GM23338 (cell line): ENCODE measurements around the gene UGT1A10. TPM values are rescaled to one million over a fixed set of nuclear protein-coding genes. Genes with fewer than 3 reads are reported as not detected.

ENCODE experiments used
- ATAC-seq: fragments of 200-7000 bp; cut with Tn5 transposase; 3 replicates; pipeline ENCODE4 v1.9.1; 2020
- DNase-seq: peaks from one replicate; pipeline ENCODE4 v3.0.0-alpha.2; 2015; ENCODE audit warnings: low spot score
- H2AFZ ChIP-seq: fragments of 200-600 bp; sonication (generic); 2 replicates; pipeline ENCODE4 v1.8.0; 2016; ENCODE audit warnings: antibody characterized with exemption, mild to moderate bottlenecking, moderate library complexity
- H3F3A ChIP-seq: fragments of 200-600 bp; sonication (generic); replicated peaks from 2 replicates; pipeline ENCODE4 v1.8.0; 2017; ENCODE audit warnings: antibody characterized with exemption, mixed run types, low read depth
- H3K27ac ChIP-seq: fragments of 200-600 bp; sonication (generic); 2 replicates; pipeline ENCODE4 v1.6.1; 2016; ENCODE audit warnings: low read depth
- H3K27me3 ChIP-seq: fragments of 200-600 bp; sonication (generic); 2 replicates; pipeline ENCODE4 v1.8.0; 2016; ENCODE audit warnings: mild to moderate bottlenecking, mixed run types, moderate library complexity; ENCODE audit not compliant: insufficient read depth
- H3K36me3 ChIP-seq: fragments of 200-600 bp; sonication (generic); 2 replicates; pipeline ENCODE4 v1.8.0; 2016; ENCODE audit warnings: mild to moderate bottlenecking; ENCODE audit not compliant: insufficient read depth
- H3K4me1 ChIP-seq: fragments of 200-600 bp; sonication (generic); 2 replicates; pipeline ENCODE4 v1.8.0; 2016; ENCODE audit warnings: mild to moderate bottlenecking, moderate library complexity; ENCODE audit not compliant: insufficient read depth
- H3K4me2 ChIP-seq: fragments of 200-600 bp; sonication (generic); 2 replicates; pipeline ENCODE4 v1.7.1; 2017; ENCODE audit warnings: mixed run types
- H3K4me3 ChIP-seq: fragments of 200-600 bp; sonication (generic); 2 replicates; pipeline ENCODE4 v1.6.1; 2016; ENCODE audit warnings: mixed run types
- H3K79me2 ChIP-seq: fragments of 200-600 bp; sonication (generic); replicated peaks from 2 replicates; pipeline ENCODE4 v1.8.0; 2017; ENCODE audit warnings: mild to moderate bottlenecking; ENCODE audit not compliant: insufficient read depth
- H3K9me2 ChIP-seq: fragments of 200-600 bp; sonication (generic); 2 replicates; pipeline ENCODE4 v1.8.0; 2017; ENCODE audit not compliant: insufficient read depth
- H4K20me1 ChIP-seq: fragments of 200-600 bp; sonication (generic); replicated peaks from 2 replicates; pipeline ENCODE4 v1.8.0; 2017; ENCODE audit warnings: mild to moderate bottlenecking; ENCODE audit not compliant: insufficient read depth
- H3K27ac Mint-ChIP-seq: 2 replicates; pipeline ENCODE4 v1.8.0; 2020; ENCODE audit warnings: inconsistent platforms, mild to moderate bottlenecking, moderate library complexity, mixed read lengths
- H3K27me3 Mint-ChIP-seq: 3 replicates; pipeline ENCODE4 v1.8.0; 2022; ENCODE audit warnings: low read depth, mild to moderate bottlenecking, moderate library complexity, mixed read lengths, inconsistent platforms; ENCODE audit not compliant: insufficient read depth, poor library complexity
- H3K36me3 Mint-ChIP-seq: 3 replicates; pipeline ENCODE4 v1.8.0; 2021; ENCODE audit warnings: low read depth, mild to moderate bottlenecking, inconsistent platforms, moderate library complexity, mixed read lengths
- H3K4me1 Mint-ChIP-seq: 3 replicates; pipeline ENCODE4 v1.8.0; 2020; ENCODE audit warnings: mild to moderate bottlenecking, inconsistent platforms, mixed read lengths
- H3K4me3 Mint-ChIP-seq: 3 replicates; pipeline ENCODE4 v1.8.0; 2021; ENCODE audit warnings: moderate library complexity, mild to moderate bottlenecking, inconsistent platforms, mixed read lengths
- H3K9me3 Mint-ChIP-seq: 3 replicates; pipeline ENCODE4 v1.8.0; 2020; ENCODE audit warnings: moderate library complexity, mild to moderate bottlenecking, inconsistent platforms, mixed read lengths
- ETS1 ChIP-seq: IDR thresholded peaks from 2 replicates; pipeline ENCODE4 v1.6.1; 2016; ENCODE audit warnings: antibody characterized with exemption
- EZH2 ChIP-seq: fragments of 200-600 bp; sonication (generic); IDR thresholded peaks from one replicate; pipeline ENCODE4 v1.8.0; 2017; ENCODE audit warnings: antibody characterized with exemption, mild to moderate bottlenecking, low read depth; ENCODE audit not compliant: unreplicated experiment
- NANOG ChIP-seq: IDR thresholded peaks from 2 replicates; pipeline ENCODE4 v1.6.1; 2016; ENCODE audit warnings: antibody characterized with exemption, borderline replicate concordance
- REST ChIP-seq: IDR thresholded peaks from one replicate; pipeline ENCODE4 v1.6.1; 2018; ENCODE audit warnings: antibody characterized with exemption; ENCODE audit not compliant: unreplicated experiment
- STAT1 ChIP-seq: IDR thresholded peaks from one replicate; pipeline ENCODE4 v1.6.1; 2016; ENCODE audit warnings: antibody characterized with exemption; ENCODE audit not compliant: unreplicated experiment
- ZNF114 ChIP-seq: fragments of 250-450 bp; sonication (Bioruptor Pico); IDR thresholded peaks from 2 replicates; pipeline ENCODE4 v1.5.0; 2020; ENCODE audit warnings: mild to moderate bottlenecking, moderate library complexity
- ZNF462 ChIP-seq: fragments of 250-450 bp; sonication (Bioruptor Pico); IDR thresholded peaks from 2 replicates; pipeline ENCODE4 v1.5.0; 2020; ENCODE audit warnings: mild to moderate bottlenecking, moderate library complexity
- polyA plus RNA-seq: library from polyadenylated mRNA; unstranded; fragments of >200 nt; fragmentation: Nextera tagmentation; extraction: Ambion mirVana; gene quantifications from 2 replicates; pipeline ENCODE4 v1.2.1, GENCODE V29; 2016
- total RNA-seq: library from RNA; depleted of rRNA; stranded (reverse); fragments of >200 nt; shearing (Covaris generic); gene quantifications from 2 replicates; pipeline ENCODE4 v1.2.3, GENCODE V29; 2014
- TF ChIP-seq, protein P1 (sequence below), 2 experiments: fragments of 200-600 bp in 1 of 2; sonication (generic) in 1 of 2; conservative IDR thresholded peaks; 2 replicates each; pipeline versions ENCODE4 v1.5.1 to v1.6.1; 2016 to 2017; ENCODE audit warnings: antibody characterized with exemption in 2 of 2, low read depth in 2 of 2, mild to moderate bottlenecking in 2 of 2, moderate library complexity in 1 of 2

Gene UGT1A10
- total and polyA plus RNA-seq, 2 experiments from 2014 or later, result not detected

- TF ChIP-seq ZNF462, result no peak
- no peak for TF ChIP-seq EZH2
- TF ChIP-seq STAT1, result no peak
- TF ChIP-seq NANOG, result no peak
- TF ChIP-seq ZNF114 (CRISPR knock-in tag), result no peak
- TF ChIP-seq, protein P1, sequence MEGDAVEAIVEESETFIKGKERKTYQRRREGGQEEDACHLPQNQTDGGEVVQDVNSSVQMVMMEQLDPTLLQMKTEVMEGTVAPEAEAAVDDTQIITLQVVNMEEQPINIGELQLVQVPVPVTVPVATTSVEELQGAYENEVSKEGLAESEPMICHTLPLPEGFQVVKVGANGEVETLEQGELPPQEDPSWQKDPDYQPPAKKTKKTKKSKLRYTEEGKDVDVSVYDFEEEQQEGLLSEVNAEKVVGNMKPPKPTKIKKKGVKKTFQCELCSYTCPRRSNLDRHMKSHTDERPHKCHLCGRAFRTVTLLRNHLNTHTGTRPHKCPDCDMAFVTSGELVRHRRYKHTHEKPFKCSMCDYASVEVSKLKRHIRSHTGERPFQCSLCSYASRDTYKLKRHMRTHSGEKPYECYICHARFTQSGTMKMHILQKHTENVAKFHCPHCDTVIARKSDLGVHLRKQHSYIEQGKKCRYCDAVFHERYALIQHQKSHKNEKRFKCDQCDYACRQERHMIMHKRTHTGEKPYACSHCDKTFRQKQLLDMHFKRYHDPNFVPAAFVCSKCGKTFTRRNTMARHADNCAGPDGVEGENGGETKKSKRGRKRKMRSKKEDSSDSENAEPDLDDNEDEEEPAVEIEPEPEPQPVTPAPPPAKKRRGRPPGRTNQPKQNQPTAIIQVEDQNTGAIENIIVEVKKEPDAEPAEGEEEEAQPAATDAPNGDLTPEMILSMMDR (conservative IDR thresholded peaks at IDR 0.05; ENCODE audit: low read depth in 2 of 2), result no peak
- TF ChIP-seq ETS1, result no peak
Observed at GRCh38 chr2:233658610-233659009, 22.4 kb downstream of the UGT1A10 start (continued).

GRCh38 chr2:233663911-233664310 lies 27.7 kb downstream of the UGT1A10 start:
- H3K4me3 Mint-ChIP-seq, result no peak overlapping the region
- no peaks in the 10 kb centered on the region for H3K27me3 Mint-ChIP-seq
- TF ChIP-seq NANOG, result no peak
- no peak for TF ChIP-seq REST

More at GRCh38 chr2:233663911-233664310, 27.7 kb downstream of the UGT1A10 start:
- H3K27me3 ChIP-seq, result no peaks in the 10 kb centered on the region
- H3K36me3 Mint-ChIP-seq, result no peaks in the 10 kb centered on the region
- no peak for DNase-seq
- H3K27ac ChIP-seq, result no peak overlapping the region
- H3K4me2 ChIP-seq, result no peak overlapping the region
- H4K20me1 ChIP-seq, result no peaks in the 10 kb centered on the region
- H3K9me3 Mint-ChIP-seq, result peaks cover 4% of the 10 kb centered on the region; the same call in 2 of the 3 replicates
- no peaks in the 10 kb centered on the region for H3K36me3 ChIP-seq
- no peaks in the 10 kb centered on the region for H3F3A ChIP-seq
- no peak for ATAC-seq
- no peaks in the 10 kb centered on the region for H3K79me2 ChIP-seq
- no peak overlapping the region for H3K27ac Mint-ChIP-seq
- no peak overlapping the region for H3K4me3 ChIP-seq
- H3K9me2 ChIP-seq, result 0 out of 2 replicates have a peak, but pooled peaks cover 3% of the 10 kb centered on the region
- H2AFZ ChIP-seq, result no peak overlapping the region
- no peaks in the 10 kb centered on the region for H3K4me1 Mint-ChIP-seq
- no peaks in the 10 kb centered on the region for H3K4me1 ChIP-seq
